GM12892 (cell line): ENCODE results near the gene LDHB.

Experiments
- POLR2A ChIP-seq: IDR thresholded peaks from 2 replicates; pipeline ENCODE4 v1.6.1; 2011; ENCODE audit warnings: low read depth, low read length, control low read depth
- POLR2AphosphoS5 ChIP-seq: IDR thresholded peaks from 2 replicates; pipeline ENCODE4 v1.6.1; 2011; ENCODE audit warnings: low read depth, low read length, control low read depth

DNA sequence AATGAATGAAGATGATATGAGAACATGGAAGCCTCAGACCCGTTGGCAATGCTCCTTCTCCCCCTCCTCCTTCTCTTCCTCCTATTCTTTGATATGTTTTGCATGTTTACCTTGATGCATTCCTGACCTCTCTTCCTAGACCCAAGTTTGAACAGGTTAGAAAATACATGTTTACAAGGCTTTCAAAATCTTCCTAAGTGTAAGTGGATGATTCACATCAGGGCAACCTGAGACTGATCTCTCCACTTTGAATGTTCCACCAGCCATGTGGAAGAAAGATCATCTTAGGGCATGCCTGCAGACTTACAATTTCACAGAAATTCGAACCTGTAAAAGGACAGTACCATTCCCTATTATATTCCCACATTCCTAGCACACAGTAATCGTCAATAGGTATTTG is 18.0 kb upstream of the LDHB start:
- TF ChIP-seq POLR2A: no peak
- TF ChIP-seq POLR2AphosphoS5: no peak
